HG03520 (cell line): ENCODE data around the gene DESI1.
"Not testable (repeated sequence)": the region's sequence is repeated elsewhere in the genome, so short reads cannot be mapped to it uniquely, and the experiment has no call there.

Source experiments
- ATAC-seq: cut with Tn5 transposase; IDR thresholded peaks from one replicate; pipeline ENCODE4 v1.9.1; 2021; ENCODE audit warnings: mild to moderate bottlenecking, moderate library complexity; ENCODE audit not compliant: unreplicated experiment

DESI1 gene

DNA sequence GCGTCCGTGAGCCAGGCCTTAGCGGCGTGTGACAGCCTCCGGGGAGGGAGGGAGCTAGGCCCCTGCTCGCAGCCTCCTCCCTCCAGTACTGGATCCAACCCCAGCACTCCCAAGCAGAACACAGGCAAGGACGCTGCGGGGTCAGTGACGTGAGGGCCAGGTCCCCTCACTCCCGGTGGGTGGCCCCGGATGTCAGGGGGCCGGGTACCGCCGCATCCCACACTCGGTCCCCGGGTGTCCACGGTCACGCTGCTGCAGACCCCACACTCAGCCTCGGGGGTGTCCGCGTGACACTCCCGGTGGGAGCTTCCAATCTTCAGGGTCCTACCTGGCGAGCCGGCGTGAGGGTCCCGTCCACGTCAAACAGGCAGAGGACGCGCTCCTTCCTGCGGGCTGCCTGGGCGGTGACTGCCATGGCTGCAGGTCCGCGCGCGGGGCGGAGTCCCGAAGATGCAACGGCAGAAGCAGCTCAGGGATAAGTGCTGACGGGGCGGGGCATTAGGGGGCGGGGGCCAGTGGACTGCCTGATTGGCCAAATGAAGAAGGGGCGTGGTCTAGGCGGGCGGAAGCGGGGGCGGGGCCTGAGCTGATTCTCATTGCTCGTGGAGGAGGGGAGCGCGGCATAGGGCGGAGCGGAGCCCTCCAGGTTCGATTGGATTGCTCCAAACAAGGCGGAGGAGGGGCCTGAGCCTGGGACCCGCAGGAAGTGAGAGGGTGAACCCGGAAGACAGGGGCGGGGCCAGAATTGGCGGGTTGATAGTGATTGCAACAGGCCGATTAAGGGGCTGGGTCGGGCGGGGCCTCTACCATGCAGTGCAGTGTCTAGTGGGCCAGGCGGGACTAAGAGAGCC, 31.2 kb downstream of the DESI1 start, which contains the start of gene PMM1:
Gene PMM1 (minus strand): TSS at position 450 of the 851 bp plus-strand sequence. CDS start 35 bp downstream, at position 415.
- peak; percentile 90 for ATAC-seq

DNA sequence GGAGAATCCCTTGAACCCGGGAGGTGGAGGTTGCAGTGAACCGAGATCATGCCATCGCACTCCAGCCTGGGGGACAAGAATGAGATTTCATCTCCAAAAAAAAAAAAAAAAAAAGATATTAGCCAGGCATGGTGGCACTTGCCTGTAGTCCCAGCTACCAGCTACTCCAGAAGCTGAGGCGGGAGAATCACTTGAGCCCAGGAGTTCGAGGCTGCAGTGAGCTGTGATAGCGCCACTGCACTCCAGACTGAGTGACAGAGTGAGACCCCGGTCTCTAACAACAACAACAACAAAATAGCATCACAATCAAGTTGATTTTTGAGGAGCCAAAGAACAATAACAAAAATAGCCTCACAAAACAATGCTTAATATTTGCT, 33.5 kb downstream of the DESI1 start:
- ATAC-seq: no peak

DNA sequence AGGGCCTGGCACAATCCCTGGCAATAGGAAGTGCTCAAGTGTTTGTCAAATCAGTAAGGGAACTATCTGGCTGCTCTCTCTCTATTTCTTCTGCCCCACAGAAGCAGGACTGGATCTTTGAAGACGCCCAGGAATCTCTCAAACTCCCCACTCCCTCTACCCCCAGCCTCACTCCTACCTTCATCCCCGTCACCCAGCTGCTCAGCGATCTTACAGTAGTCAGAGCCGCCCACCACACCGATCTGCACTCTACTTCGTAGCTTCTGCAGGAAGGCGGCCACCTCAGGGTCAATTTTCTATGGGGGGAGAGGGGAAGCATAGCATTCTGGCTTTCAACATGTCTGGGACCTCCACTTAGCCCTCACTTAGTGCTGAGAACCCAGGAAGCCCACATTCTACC, 34.9 kb downstream of the DESI1 start:
- no peak for ATAC-seq

DNA sequence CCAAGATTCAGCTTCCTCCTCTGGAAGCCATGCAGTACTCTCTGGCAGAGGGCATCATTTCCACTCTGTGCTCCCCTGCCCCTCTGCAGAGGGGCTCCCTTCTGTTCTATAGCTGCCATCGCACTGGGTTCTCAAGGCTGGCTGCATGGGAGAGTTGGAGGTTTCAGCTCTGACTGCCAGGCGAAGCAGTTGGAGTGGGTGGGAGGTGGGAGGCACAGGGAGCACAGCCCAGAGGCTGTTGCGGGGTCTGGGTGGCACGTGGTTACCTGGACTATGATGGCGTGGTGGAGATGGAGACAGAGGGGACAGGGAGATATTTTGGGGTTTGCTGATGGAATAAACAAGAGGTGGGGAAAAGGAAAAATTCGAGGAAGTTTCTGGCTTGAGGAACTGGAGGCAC, 36.0 kb downstream of the DESI1 start:
- ATAC-seq: no peak

DNA sequence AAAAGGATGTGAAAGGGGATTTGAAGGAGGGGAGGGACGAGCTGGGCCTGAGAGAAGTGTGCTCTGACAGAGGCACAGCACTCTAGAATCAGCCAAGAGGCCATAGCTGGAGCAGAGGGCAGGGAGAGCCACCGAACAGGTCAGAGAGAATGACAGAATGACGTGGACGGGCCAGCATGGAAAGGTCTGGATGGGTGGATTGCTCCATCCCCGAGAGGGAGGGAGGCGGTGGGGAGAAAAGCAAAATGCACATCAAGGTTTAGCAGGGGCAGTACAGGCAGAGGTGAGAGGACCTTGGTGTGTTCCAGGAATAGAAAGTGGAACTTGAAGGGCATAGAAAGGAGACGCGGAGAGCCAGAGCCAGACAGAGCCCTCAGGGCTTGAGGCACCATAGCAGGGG, 38.1 kb downstream of the DESI1 start:
- ATAC-seq: no peak

DNA sequence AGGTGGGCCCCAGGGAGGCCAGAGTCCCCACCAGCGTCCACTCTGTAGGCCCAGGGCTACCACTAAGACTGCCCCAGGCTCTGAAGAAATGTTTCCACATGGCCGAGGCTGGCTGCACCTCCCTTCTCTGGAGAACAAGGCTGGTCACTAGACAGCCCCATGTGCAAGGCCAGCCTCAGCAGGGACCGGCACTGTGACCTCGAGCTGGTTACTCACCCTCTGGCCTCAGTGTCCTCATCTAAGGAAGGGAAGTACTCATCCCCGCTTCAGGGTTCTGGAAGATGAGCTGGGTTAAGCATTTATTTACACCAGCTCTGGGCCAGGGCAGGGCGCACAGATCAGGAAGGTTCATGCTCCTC, 40.9 kb downstream of the DESI1 start:
- no peak for ATAC-seq

DNA sequence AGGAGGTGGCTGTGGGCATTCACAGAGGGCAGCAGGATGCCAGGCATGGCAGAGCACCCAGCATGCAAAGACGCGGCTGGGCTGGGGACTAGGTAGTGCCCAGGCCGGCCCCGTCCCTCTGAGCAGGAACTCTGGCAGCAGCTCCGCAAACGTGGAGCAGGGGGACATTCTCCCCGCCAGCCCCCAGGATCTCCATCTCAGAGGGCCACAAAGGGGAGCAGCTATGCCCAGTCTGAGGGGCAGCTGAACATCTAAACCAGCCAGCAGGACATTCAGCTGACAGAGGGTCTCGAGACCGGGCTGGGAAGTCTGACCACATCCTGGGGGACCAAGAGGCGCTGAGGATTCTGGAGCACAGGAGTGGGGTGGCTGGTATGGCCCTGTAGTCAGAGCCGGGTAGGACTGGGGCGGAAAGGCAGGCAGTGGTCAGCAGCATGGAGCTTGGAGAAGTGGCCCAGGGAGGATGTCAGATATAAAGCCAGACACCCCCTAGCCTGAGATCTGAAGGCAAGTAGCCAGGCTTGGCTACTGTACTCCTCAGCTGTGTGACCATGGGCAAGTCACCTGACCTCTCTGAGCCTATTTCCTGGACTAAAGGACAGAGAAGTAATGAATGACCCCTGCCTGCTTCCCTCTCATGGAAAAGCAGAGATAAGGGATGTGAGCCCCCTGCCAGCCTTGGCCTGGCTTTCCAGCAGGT, 41.4 kb downstream of the DESI1 start:
- no peak for ATAC-seq

DNA sequence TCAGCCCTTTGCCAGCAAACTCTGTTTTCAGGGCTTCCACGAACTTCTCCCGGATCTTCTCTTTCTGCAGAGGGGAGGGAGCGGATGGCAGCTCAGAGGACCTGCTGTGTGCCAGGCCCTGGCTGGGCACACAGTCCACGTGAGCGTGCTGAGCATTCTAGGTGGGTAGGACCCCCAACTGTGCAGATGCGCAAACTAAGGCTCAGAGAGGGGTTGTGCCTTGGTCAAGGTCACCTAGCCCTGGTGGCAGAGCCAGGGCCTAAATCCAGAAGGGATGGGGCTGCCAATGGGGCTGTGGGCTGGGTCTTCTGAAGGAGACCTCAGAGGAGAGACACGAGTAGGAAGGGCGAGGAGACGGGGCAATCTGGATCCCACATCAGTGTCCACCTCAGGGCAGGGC, 42.0 kb downstream of the DESI1 start:
- no peak for ATAC-seq

DNA sequence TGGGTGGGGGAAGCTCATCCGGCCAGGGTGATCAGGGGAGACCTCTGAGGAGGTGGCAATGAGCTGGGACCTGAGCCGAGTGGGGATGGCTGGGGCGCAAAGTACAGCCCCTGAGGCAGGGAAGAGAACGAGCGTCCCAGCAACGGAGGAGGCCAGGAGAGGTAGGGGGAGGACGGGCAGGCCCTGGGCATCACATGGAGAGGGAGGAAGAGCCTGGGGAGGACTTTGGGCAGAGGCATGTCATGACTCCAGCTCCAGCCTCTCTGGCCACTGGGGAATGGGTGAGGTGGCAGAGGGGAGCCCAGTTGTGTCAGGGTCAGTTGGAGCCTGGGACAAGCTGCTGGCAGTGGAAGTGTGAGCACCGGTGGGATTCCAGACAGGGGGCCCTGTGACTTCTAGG, 42.7 kb downstream of the DESI1 start:
- ATAC-seq: no peak

DNA sequence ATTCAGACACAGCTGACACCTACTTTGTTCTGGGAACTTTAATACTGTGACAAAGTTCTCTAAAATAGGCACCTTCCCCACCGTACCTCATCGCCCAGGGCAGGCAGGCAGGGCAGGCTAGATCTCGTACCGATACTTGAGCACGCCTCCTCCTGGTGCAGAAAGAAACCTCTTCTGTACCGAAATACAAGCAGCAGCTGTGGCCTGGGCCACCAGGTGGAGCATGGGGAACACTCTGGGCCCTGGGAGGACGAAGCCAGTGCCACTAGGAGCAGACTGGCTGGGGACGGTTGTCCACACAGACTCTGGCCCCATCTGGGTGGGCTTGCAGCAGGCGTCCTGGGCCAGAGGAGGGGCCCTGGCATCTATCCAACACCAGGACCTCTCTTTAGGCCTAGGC, 44.0 kb downstream of the DESI1 start:
- ATAC-seq: no peak

DNA sequence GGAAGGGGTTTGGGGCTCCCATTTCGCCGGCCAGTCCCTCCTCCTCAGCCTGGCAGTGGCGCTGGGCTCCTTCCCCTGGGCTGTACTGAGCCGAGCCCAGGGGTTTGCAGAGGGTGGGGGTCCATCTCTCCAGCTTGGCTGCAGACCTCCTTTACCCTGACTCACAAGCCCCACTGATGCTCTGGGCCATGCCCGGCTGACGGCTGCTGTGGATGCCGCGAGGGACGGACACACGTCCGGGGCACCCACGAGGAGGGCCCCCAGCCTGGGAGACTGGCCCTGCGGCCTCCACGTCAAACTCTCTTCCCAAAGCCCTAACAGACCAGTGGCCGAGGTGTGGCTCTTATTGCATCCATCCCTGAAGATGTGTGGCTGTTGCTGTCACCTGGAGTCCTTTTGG, 45.3 kb downstream of the DESI1 start:
- no peak for ATAC-seq

DNA sequence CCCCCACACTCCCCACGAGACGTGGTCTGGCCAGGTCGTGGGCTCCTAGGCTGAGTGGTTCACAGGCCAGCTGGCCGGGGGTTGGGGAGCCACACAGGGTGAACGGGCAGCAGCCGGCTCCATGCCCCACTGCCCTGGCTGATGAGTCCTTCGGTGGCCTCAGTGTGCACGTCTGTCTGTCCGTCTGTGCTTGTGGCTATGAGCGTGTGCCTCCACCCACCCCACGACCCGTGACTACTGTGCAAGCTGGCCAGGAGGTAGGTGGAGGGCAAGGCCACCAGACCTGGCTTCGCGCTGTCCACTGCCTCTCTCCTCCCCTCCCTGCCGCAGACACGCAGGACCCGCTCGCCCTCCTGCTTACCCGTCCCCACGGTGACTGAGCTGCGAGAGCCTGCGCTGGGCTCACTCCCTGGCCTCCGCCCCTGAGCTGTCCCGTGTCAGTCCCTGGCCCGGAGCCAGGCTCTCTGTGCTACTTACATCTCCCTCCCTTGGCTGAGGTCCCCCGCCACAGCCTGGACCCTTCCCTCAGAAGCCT, 45.9 kb downstream of the DESI1 start:
- ATAC-seq: no peak

DNA sequence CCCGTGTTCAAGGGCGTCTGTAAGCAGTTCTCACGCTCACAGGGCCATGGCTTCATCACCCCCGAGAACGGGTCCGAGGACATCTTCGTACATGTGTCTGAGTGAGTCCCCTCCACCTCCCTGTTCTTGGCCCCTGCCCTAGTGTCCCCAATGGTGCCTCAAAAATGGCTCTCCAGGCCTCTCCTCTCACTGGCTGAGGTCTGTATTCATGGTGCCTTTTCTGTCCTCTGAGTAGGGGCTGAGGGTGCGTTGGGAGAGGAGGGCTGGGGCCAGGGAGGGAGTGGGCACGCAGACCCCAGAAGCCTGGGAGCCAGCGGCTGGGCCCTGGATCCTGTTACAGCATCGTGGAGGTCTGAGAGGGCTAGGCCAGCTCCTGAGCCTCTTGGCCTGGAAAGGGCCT, 47.2 kb downstream of the DESI1 start:
- ATAC-seq: no peak

DNA sequence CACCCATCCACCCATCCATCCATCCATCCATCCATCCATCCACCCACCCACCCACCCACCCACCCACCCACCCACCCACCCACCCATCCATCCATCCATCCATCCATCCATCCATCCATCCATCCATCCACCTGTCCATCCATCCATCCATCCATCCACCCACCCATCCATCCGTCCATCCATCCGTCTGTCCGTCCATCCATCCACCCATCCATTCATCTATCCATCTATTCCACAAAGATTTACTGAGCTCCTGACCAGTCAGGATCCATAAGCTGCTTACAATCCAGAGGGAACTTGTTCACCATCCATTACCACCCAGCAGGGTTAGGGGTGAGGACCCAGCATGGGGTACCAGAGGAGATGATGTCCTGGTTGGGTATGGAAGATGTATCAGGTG, 48.5 kb downstream of the DESI1 start:
- not testable (repeated sequence) for ATAC-seq

DNA sequence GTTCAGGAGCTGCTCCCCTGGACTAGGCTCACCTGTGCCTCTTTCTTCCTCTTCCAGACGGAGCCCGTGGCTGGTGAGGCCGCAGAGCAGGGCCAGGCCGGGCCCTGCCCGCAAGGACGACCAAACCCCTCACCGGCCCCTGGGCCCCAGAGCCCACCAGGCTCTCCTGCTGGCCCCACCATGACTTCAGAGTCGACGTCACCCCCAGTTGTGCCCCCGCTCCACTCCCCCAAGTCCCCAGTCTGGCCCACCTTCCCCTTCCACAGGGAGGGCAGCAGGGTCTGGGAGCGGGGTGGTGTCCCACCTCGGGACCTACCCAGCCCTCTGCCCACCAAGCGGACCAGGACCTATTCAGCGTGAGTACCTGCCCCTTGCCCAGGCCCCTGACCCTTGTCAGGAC, 49.1 kb downstream of the DESI1 start:
- no peak for ATAC-seq

DNA sequence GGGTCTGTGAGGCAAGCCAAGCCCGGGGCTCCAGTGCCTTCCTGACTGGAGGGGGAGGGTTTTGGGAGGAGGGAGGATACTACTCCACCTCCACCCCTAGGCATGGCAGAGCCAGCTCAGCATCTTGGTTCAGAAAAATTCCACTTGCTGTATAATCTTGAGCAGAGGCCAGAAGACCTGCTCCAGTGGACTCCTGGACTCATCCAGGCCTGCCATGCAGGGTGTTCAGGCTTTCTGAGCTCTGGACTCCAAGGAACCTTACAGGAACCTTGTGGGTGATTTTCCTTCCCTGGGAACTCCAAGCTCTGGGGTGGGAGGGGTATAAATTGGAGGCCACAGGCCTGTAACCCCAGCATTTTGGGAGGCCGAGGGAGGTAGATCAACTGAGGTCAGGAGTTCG, 50.6 kb downstream of the DESI1 start:
- no peak for ATAC-seq

DNA sequence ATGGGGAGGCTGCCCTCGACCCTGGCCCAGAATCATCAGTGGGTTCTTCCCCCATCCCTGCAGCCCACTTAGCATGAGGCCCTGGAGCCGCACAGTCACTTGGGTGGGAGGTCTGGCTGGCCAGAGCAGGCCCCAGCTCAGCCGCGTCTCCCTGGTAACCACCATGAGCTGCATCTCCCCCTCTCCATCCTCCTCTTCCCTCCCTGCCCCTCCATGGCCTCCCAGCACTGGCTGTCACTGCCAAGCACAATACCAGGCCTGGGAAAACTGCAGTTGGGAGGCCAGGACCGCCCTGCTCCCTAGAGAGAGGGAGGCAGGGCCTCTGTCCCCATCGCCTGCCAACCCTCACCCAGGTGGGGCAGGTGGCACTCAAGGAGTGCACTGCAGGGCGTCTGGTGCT, 52.0 kb downstream of the DESI1 start:
- no peak for ATAC-seq

DNA sequence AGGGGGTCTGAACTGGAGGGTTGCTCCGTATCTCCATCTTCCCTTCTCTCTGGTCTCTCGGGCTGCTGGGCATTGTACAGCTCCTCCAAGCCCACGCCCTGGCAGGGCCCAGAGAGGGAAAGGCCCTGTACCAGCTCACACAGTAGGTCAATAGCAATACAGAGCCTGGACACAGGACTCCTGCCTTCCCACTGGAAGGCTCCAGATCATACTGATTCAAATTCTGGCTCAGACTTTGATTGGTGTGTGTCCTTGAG, 53.4 kb downstream of the DESI1 start:
- ATAC-seq: no peak

DNA sequence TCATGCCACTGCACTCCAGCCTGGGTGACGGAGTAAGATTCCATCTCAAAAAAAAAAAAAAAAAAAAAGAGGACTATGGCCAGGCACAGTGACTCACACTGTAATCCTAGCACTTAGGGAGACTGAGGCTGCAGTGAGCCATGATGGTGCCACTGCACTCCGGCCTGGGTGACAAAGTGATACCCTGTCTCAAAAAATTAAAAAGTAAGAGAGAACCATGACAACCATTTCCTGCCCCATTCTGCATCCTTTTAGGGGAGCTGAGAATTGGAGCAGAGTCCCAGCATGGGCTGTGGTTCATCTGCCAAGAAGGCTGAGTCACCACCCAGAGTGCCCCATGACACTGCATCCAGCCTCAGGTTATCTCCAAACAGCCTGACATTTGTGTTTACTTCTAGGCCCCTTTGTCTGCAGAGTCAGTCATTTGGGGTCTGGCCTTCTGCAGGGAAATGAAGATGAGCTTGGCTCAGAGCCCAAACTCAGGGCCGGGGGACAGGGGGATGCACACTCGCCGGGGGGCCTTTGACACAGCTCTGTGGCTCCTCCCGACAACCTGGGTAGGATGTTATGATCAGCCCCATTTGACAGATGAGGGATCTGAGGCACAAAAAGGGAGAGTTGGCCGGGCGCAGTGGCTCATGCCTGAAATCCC, 55.3 kb downstream of the DESI1 start:
- no peak for ATAC-seq

DNA sequence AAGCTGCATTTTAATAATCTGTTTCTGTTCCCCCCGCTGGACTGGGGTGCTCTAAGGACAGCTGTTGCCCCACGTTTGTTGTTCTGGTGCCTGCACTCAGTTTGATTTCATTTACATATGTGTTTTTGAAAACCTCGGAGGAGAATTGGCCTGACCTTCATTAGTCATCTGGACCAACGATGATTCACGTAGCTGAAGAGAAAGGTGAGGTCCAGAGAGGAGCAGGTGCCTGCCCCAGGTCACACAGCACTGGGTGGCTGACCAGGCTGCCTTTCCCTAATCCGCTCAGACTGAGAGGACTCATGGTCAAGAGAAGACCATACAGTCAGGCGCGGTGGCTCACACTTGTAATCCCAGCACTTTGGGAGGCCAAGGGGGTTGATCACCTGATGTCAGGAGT, 56.3 kb downstream of the DESI1 start:
- ATAC-seq: no peak

DNA sequence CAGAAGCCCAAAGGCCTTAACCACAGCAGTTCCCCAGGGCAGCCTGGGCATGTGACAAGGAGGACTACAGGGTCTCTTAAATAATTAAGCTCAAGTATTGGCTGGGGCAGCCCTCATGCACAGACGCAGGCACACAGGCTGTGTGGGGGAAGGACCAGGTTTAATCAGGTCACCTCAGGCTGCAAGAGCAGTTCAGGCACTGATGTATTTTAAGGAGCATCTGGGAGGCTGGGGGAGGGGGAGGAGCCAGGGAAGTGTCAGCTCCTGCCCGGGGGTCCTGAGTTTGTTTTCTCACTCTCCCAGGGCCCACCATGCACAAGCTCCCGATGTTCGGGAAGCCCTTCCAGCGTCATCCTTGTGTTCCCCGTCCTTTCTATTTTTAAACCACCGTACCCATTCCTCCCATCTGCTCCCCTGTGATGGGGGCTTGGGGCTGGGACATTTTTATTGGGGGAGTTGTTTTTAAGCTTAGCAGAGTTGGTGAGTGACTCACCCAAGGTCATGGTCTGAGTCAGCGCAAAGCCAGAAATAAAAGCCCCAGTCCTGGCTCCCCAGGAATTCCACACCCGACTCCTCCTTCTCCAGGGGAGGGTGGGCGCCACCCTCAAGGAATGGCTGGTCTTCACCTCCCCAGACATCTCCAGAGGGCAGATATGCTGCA, 57.7 kb downstream of the DESI1 start:
- no peak for ATAC-seq

DNA sequence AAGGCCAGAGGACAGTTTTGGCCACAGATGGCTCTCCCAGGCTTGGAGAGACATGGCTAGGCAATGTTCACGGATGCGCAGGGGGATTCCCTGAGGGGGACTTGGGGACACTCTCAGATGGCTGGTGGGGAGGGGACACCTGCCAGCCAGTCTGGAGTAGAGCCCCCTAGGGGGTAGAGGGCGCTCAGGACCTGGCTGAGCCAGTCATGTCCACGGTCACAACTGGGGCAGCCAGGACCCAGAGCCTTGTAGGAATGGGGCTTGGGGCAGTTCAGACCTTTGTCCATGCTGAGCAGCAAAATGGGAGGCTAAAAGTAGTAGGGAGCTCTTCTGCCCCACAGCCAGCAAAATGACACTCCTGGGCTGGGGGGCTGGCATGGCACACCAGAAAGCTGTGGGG, 58.4 kb downstream of the DESI1 start:
- no peak for ATAC-seq
